Activated T-cell treated with anti-CD3 and anti-CD28 coated beads for 4 hours (primary cell): ENCODE data around the gene ZNF577.

Source experiments
- DNase-seq: peaks from one replicate; pipeline ENCODE4 v3.0.0-alpha.2; 2020

Gene ZNF577

GRCh38 chr19:51861870-51862622, 25.7 kb downstream of the ZNF577 start:
- DNase-seq: no peak

GRCh38 chr19:51837145-51837544, 50.6 kb downstream of the ZNF577 start:
- DNase-seq: no peak

DNA sequence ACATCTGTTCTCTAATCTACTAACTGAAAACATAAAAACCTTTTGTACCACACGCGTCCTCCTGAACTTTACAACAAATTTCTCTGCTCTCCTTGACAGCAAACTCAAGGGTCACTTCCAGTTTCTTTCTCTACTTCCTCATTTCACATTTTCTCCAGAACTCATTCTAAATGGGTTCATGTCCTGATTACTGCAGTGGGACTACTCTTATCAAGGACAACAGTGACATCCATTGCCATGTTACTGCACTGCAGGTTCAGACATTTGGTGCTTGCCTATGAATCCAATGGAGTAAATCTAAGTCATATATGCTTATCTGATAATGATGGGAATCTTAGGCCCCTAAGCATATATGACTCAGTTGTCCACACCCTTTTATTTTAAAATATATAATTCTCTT, 57.5 kb downstream of the ZNF577 start:
- no peak for DNase-seq

- DNase-seq: no peak
Measured at GRCh38 chr19:51824281-51825005, 63.3 kb downstream of the ZNF577 start.

DNA sequence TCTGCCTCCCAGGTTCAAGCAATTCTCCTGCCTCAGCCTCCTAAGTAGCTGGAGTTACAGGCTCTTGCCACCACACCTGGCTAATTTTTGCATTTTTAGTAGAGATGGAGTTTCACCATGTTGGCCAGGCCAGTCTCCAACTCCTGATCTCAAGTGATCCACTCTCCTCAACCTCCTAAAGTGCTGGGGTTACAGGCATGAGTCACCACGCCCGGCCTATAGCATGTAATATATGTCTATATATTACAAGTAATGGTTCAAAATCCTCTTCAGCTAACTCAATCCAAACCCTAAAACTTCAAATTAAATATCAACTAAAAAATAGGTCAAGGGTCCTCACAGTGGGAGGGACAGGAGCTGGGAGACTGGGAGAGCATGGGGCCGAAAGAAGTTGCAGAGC, 64.8 kb downstream of the ZNF577 start:
- DNase-seq: no peak

DNA sequence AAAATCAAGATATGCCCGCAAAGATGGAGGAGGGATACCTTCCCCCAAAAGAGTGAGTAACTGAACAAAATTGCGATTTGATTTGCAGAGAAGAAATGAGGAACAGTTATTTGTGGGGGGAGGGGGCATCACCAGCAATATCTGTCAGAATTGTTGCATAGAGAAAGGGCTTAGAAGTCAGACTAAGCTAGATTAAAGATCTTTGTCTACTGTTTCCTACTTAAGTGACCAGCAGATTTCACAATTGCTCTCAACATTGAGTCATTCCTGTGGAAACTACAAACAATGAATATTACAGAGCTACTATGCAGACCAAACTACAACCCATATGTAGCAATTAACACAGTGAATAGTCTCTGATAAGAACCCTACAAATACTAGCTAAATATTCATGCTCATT, 65.4 kb downstream of the ZNF577 start:
- DNase-seq: no peak

DNA sequence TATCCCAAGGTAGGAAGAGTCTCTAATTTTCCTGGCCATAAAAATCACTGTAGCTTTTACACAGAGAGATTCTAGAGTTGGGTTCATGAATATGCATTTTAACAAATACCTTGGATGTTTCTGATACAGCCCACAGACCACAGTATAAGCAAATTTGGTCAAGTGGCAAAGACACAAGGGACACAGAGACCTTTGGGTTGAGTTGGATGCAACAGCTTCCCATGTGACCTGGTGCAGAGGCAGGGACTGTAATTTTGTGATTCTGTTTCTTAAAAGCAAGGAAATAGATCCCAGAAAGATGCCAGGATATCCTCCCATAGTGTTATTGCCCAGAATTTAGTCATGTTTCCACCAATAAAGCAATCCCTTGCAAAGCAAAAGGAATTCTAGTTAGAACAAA, 65.8 kb downstream of the ZNF577 start:
- DNase-seq: no peak

- DNase-seq: no peak
Measured at GRCh38 chr19:51821456-51821855, 66.3 kb downstream of the ZNF577 start.
